ENCODE data around the gene KPNA1.

Gene KPNA1

GRCh38 chr3:122415104-122415744 lies 99.5 kb downstream of the KPNA1 start:
- DNase-seq (ENCODE audit: low read depth) = peak; percentile 69

- no peak for DNase-seq (ENCODE audit: low read depth)
Observed at GRCh38 chr3:122414391-122414790, 100.3 kb downstream of the KPNA1 start.

GRCh38 chr3:122410639-122411038 lies 104.1 kb downstream of the KPNA1 start:
- no peak for DNase-seq (ENCODE audit: low read depth)

- DNase-seq (ENCODE audit: low read depth) = no peak
Observed at GRCh38 chr3:122410111-122410510, 104.6 kb downstream of the KPNA1 start.

GRCh38 chr3:122409446-122409845 lies 105.3 kb downstream of the KPNA1 start:
- DNase-seq (ENCODE audit: low read depth) = no peak

GRCh38 chr3:122407946-122408345 lies 106.8 kb downstream of the KPNA1 start:
- no peak for DNase-seq (ENCODE audit: low read depth)

GRCh38 chr3:122406198-122406597 lies 108.5 kb downstream of the KPNA1 start:
- DNase-seq (ENCODE audit: low read depth) = no peak

- no peak for DNase-seq (ENCODE audit: low read depth)
Observed at GRCh38 chr3:122405015-122405414, 109.7 kb downstream of the KPNA1 start.

GRCh38 chr3:122403489-122403888 lies 111.2 kb downstream of the KPNA1 start:
- peak; percentile 60 for DNase-seq (ENCODE audit: low read depth)

GRCh38 chr3:122398920-122399319 lies 115.8 kb downstream of the KPNA1 start:
- DNase-seq (ENCODE audit: low read depth) = no peak

- peak; percentile 62 for DNase-seq (ENCODE audit: low read depth)
Observed at GRCh38 chr3:122397201-122397600, 117.5 kb downstream of the KPNA1 start.

GRCh38 chr3:122396511-122396910 lies 118.2 kb downstream of the KPNA1 start:
- DNase-seq (ENCODE audit: low read depth) = no peak

GRCh38 chr3:122395582-122395981 lies 119.2 kb downstream of the KPNA1 start:
- no peak for DNase-seq (ENCODE audit: low read depth)

- peak; percentile 28 for DNase-seq (ENCODE audit: low read depth)
Observed at GRCh38 chr3:122394173-122394572, 120.6 kb downstream of the KPNA1 start.

- peak; percentile 71 for DNase-seq (ENCODE audit: low read depth)
Observed at GRCh38 chr3:122392868-122393844, 121.6 kb downstream of the KPNA1 start.

GRCh38 chr3:122391681-122392446 lies 122.9 kb downstream of the KPNA1 start:
- DNase-seq (ENCODE audit: low read depth) = no peak

GRCh38 chr3:122390665-122391064 lies 124.1 kb downstream of the KPNA1 start:
- no peak for DNase-seq (ENCODE audit: low read depth)

- no peak for DNase-seq (ENCODE audit: low read depth)
Observed at GRCh38 chr3:122389892-122390291, 124.8 kb downstream of the KPNA1 start.

- DNase-seq (ENCODE audit: low read depth) = no peak
Observed at GRCh38 chr3:122389197-122389596, 125.5 kb downstream of the KPNA1 start.

GRCh38 chr3:122387709-122388108 lies 127.0 kb downstream of the KPNA1 start:
- DNase-seq (ENCODE audit: low read depth) = no peak

GRCh38 chr3:122383771-122384697 lies 130.7 kb downstream of the KPNA1 start, which contains the start of gene FAM162A:
Gene FAM162A (plus strand): TSS chr3:122384182. CDS start chr3:122384266, 84 bp downstream.
- DNase-seq (ENCODE audit: low read depth) = peak; percentile 75

Measured in iris pigment epithelial cell (primary cell).